ES-I3 (cell line): ENCODE data around the gene USP13.
"Not testable (repeated sequence)": the region's sequence is repeated elsewhere in the genome, so short reads cannot be mapped to it uniquely, and the experiment has no call there.

Experiments
- H3K36me3 ChIP-seq: 2 replicates; pipeline ENCODE4 v1.6.1; 2013; ENCODE audit warnings: mild to moderate bottlenecking, low read length, control low read depth, moderate library complexity; ENCODE audit not compliant: insufficient read depth
- H3K4me1 ChIP-seq: 2 replicates; pipeline ENCODE4 v1.6.1; 2013; ENCODE audit warnings: mild to moderate bottlenecking, control low read depth, low read length; ENCODE audit not compliant: insufficient read depth
- H3K9ac ChIP-seq: 2 replicates; pipeline ENCODE4 v1.6.1; 2013; ENCODE audit warnings: low read depth, mild to moderate bottlenecking, low read length, moderate library complexity
- H3K9me3 ChIP-seq: 2 replicates; pipeline ENCODE4 v1.6.1; 2013; ENCODE audit warnings: mild to moderate bottlenecking, low read length, moderate library complexity; ENCODE audit not compliant: control insufficient read depth, insufficient read depth

Gene USP13

DNA sequence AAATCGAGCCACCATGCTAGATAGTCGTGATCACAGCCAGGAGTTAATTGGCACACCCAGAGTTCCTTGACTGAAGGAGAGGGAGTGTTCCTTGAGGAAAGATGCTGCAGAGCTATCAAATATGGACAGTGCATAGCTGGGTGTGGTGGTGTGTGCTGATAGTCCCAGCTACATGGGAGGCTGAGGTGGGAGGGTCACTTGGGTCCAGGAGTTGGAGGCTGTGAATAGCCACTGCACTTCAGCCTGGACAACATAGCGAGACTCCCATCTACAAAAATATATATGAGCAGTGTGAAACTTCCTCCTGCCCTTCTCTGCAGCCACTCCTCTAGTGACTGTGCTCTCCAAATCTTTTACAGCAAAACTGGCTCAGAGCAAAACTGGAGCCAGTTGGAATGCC, 10.0 kb upstream of the USP13 start:
- Histone ChIP-seq H3K4me1 (no peaks in the 10 kb centered on the region), H3K36me3 (no peaks in the 10 kb centered on the region), H3K9ac (no peak overlapping the region), H3K9me3 (no peaks in the 10 kb centered on the region)

DNA sequence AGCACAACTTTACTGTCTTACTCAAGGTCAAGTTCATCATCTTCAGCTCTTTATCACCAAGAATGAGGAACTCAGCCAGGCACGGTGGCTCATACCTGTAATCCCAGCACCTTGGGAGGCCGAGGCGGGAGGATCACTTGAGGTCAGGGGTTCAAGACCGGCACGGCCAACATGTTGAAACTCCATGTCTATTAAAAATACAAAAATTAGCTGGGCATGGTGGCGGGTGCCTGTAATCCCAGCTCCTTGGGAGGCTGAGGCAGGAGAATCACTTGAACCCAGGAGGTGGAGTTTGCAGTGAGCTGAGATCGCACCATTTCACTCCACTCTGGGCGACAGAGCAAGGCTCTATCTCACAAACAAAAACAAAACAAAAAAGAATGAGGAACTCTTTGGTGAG, 9.0 kb upstream of the USP13 start:
- not testable (repeated sequence) for H3K9ac ChIP-seq, H3K4me1 ChIP-seq, H3K36me3 ChIP-seq, H3K9me3 ChIP-seq

DNA sequence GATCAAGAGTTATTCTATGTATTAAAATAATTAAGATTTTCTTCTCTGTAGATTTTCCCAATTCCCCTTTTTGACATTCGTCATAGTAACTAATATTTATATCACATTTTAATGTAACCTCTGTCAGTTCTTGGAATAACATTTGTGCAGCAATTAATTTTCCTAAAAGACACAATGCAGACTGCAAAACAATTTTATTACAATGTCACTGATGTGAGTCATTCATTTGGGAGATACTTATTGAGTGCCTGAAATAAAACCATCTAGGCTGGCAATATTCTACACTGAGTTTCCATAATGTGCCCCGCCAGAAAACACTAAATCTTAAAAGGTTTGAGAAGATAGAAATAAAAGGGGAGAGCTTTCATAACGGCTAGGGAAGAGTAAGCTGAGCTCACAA, 6.7 kb upstream of the USP13 start:
- H3K4me1 ChIP-seq: no peaks in the 10 kb centered on the region
- H3K36me3 ChIP-seq: no peaks in the 10 kb centered on the region
- no peaks in the 10 kb centered on the region for H3K9me3 ChIP-seq
- H3K9ac ChIP-seq: no peak overlapping the region

DNA sequence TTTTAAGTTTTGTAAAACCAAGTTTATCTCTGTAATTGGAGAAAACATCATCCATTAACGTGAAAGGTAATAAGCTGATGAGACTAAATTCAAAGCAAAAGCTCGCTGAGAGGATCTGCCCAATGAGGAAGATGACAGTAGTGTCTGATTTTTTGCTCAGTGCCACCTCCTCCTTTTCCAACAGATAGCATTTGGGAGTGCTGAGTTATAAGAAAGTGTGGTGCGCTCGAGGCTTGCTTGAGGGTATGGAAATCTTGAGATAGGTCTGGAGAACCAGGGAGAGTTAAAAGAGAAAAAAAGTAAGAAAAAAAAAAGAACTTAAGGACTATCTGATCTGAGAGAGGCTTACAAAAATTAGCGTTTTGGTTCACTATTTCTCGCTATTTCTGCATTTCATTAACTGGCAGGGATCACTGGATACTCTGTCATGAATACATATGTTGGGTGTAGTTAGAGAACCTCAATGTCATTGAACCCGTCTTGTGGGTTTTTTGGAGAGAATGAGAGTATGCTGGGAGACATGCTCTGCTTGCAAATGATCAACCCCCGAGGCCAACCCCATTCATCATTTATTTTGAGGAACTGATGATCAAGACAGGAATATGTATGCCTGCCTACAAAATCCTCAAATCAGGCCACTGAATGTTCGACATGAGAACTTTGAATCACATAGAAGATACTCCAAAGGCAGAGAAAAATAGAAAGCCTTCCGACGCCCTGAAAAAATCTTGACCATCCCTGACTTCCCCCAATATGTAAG, 973 bp upstream of the USP13 start:
- Histone ChIP-seq H3K9ac (peak overlapping the region; percentile 91), H3K36me3 (no peaks in the 10 kb centered on the region), H3K9me3 (no peaks in the 10 kb centered on the region), H3K4me1 (0 out of 2 replicates have a peak, but pooled peaks cover 6% of the 10 kb centered on the region)

DNA sequence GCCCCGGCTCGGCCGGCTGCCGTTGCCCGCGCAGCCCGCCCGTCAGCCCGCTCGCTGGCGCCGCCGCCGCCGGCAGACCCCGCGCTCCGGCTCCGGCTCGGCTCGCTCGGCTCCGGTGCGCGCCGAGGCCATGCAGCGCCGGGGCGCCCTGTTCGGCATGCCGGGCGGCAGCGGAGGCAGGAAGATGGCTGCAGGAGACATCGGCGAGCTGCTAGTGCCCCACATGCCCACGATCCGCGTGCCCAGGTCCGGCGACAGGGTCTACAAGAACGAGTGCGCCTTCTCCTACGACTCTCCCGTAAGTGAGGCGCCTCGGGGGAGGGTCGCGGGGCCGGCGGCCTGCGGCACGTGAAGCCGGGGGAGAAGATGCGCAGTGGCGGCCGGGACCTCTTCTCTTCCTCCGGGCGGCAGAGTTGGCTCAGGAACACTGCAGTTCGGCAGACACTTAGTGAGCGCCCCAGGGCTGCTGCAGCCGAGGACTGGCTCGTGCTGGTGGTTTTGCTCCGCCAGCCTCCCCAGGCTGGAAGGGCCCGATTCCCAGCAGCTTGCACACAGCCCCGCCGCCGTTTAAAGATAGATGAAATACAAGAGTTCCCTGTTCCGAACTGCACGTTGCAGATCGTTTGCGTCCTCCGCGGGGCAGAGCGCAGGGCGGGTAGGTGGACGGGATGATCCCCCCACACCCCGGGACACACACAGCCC, 407 bp downstream of the USP13 start:
- H3K4me1 ChIP-seq: 0 out of 2 replicates have a peak, but pooled peaks cover 6% of the 10 kb centered on the region
- peak overlapping the region; percentile 95 for H3K9ac ChIP-seq
- no peaks in the 10 kb centered on the region for H3K9me3 ChIP-seq
- H3K36me3 ChIP-seq: no peaks in the 10 kb centered on the region

DNA sequence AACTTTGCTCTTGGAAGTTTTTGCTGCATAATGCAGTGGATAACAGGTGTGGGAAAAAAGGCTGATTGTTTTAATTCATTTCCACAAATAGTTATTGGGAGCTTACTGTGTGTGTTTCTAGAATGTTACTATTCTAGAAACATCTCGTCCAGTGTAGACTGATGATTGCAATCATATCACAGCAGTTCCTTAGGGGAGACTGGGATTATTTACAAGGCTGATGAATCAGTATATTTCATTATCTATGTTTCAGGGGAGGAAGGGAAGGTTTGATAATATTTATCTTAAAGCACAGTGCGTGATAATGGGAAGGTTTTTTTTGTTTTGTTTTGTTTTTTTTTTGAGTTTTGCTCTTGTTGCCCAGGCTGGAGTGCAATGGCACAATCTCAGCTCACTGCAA, 2.4 kb downstream of the USP13 start:
- Histone ChIP-seq H3K9me3 (no peaks in the 10 kb centered on the region), H3K9ac (no peak overlapping the region), H3K4me1 (0 out of 2 replicates have a peak, but pooled peaks cover 6% of the 10 kb centered on the region), H3K36me3 (no peaks in the 10 kb centered on the region)

DNA sequence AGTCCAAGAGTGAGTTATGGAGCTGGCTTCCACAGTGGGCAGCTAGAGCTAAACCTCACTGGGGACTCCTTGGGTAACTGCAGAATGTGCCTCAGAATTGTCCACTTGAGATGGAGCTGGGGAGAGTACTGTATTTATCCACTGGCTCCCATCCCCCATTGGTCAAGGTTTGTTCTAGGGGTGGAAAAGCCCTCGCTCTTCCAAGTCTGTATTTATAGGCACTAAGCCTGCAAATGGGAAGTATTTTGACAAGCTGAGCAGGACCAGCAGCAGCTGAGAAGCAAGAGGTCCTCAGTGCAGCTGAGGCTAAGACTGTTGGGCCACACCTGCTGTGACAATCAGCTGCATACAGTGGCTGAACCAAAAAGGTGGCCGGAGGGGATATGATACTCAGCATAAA, 5.8 kb downstream of the USP13 start:
- no peaks in the 10 kb centered on the region for H3K36me3 ChIP-seq
- no peak overlapping the region for H3K9ac ChIP-seq
- H3K9me3 ChIP-seq: no peaks in the 10 kb centered on the region
- H3K4me1 ChIP-seq: peaks cover 15% of the 10 kb centered on the region

DNA sequence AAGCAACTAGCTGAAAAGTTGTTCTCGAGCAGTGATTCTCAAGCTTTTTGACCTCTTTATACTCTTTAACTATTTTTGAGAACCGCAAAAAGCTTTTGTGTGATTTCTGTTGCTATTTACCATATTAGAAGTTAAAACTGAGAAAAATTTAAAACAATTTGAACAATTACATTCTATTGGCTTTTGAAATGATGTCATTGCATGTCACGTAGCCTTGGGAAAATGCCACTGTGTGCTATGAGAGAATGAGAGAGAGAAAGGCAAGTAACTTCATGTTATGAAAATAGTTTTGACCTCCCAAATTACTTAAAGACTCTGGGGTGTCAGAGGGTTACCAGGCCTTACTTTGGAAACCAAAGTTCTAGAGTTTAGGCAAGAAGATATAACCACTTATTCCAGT, 8.0 kb downstream of the USP13 start:
- H3K4me1 ChIP-seq: peaks cover 12% of the 10 kb centered on the region
- H3K9ac ChIP-seq: no peak overlapping the region
- no peaks in the 10 kb centered on the region for H3K9me3 ChIP-seq
- H3K36me3 ChIP-seq: no peaks in the 10 kb centered on the region

DNA sequence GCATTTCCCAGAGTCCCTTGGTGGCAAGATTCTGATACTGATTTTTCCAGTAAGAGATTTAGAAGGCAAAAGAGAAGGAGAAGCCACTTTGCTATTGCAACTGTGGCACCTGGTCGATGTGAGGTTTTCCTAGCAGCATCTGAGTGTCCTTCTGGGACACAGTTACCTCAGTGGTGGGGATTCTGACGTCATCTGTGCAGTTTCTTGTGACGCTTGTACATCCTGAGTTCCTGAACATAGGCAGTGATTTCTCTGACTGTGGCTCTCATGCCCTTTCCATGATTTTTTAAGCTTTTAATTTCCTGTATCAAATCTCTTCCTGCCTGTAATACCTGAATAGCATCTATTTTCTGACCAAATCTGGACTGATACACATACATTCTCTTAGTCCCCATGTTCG, 8.9 kb downstream of the USP13 start:
- Histone ChIP-seq H3K36me3 (no peaks in the 10 kb centered on the region), H3K9ac (no peak overlapping the region), H3K4me1 (peaks cover 21% of the 10 kb centered on the region), H3K9me3 (no peaks in the 10 kb centered on the region)

DNA sequence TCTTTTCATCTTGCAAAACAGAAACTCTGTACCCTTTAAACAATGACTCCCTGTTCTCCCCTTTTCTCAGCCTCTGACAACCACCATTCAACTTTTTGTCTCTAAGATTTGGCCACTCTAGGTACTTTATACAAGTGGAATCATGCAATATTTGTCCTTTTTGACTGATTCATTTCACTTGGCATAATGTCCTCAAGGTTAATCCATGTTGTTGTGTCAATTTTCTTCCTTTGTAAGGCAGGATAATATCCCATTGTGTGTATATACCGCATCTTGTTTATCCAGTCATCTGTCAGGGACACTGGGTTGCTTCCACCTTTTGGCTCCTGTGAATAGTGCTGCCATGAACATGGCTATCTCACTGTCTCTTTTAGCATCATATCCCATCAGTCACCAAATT, 10.3 kb downstream of the USP13 start:
- H3K9ac ChIP-seq: no peak overlapping the region
- no peaks in the 10 kb centered on the region for H3K9me3 ChIP-seq
- H3K4me1 ChIP-seq: peaks cover 22% of the 10 kb centered on the region
- no peaks in the 10 kb centered on the region for H3K36me3 ChIP-seq

DNA sequence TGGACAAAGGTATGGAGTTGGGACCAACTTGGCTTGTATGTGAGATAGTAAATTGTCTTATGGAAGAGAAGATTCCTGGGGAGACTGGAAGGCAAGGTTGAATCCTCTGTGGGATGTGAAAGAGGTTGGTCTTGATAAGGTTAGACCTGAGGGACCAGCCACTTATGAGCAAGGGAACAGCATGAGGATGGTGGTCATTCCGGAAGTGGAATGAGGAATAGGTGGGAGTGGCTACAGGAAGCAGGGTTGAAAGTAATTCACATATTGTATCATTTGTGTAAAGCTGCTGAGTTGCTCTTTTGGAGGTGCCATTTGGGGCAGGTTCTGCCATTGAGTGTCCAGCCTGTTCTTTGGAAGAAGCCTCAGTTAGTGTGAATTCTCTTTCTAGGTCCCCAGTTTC, 13.2 kb downstream of the USP13 start:
- peaks cover 22% of the 10 kb centered on the region for H3K4me1 ChIP-seq
- H3K9ac ChIP-seq: no peak overlapping the region
- H3K9me3 ChIP-seq: no peaks in the 10 kb centered on the region
- no peaks in the 10 kb centered on the region for H3K36me3 ChIP-seq

DNA sequence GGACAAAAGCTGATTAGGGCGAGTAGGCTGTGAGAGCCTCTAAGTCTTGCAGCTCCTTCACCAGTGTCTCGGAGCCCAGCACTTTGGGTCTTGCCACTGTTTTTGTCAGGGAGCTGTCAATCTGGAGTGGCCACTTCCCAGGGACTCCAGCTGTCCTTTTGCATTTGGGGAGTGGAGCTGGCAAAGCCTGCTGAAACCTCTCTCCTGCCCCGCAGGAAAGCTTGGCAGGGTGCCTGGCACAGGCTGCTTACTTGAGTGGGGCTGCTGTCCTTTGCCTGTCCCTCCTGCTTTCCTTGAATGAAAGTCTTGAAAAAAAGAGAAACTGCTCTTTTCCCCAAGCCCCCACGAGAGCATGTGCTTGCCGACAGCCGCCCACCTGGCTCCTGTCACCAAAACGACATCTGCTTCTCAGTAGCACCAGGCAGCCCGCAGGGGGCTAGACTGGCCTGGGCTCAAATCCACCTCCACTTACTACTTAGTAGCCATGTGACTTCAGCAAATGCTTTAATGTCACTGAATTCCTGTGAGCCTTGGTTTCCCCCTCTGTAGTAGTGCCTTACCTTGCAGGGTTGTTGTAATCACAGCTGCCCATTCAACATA, 13.7 kb downstream of the USP13 start:
- Histone ChIP-seq H3K36me3 (no peaks in the 10 kb centered on the region), H3K9me3 (no peaks in the 10 kb centered on the region), H3K9ac (no peak overlapping the region), H3K4me1 (peaks cover 20% of the 10 kb centered on the region)

DNA sequence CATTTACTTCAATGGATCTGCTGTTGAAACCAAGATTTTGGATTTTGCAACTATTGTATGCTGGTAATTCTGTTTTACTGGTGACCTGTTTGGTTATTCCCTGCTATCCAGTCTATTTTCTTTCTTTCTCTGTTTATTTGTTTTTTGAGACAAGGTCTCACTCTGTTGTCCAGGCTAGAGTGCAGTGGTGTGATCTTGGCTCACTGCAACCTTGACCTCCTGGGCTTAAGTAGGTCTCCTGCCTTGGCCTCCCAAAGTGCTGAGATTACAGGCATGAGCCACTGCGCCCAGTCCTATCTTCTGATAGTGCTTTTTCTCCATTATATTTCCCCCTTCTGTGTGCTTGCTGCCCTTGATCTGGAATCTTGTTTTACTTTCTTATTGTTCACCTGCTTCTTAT, 15.6 kb downstream of the USP13 start:
- Histone ChIP-seq H3K4me1 (peaks cover 12% of the 10 kb centered on the region), H3K36me3 (no peaks in the 10 kb centered on the region), H3K9me3 (no peaks in the 10 kb centered on the region), H3K9ac (no peak overlapping the region)

DNA sequence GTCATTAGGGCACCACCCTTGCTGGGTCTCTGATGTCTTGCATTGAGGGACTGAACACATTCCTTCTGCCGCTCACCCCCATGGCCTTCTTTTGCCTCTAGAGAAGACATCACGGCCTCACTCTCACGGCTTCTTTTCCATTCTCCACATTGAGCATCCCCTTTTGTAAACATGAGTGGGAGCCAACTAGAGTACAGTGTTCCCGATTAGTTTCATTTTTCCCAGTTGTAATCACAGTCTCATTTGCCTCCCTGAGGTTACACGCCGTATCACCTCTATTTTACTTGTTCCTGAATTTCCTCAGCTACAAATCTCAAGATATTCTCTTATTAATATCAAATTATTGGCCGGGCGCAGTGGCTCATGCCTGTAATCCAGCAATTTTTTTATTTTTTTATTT, 17.5 kb downstream of the USP13 start:
- H3K36me3 ChIP-seq: no peaks in the 10 kb centered on the region
- no peak overlapping the region for H3K9ac ChIP-seq
- H3K9me3 ChIP-seq: no peaks in the 10 kb centered on the region
- peaks cover 12% of the 10 kb centered on the region for H3K4me1 ChIP-seq

DNA sequence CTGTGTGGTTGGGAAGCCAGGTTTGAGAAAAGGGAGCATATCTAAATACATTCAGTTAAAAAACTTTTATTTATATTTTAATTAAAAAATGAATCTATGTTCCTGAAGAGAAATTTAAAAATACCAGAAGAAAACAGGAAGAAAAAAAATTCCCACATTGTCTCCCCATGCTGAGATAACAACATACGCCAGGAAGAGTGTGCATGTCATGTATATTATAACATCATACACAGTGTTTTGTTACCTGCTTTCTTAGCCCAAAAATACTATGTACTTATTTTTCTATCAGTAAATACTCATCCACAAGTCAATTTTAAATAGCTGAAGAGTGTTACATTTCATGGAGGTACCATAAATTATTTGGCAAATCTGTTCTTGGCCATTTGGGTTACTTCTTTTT, 18.5 kb downstream of the USP13 start:
- H3K36me3 ChIP-seq: no peaks in the 10 kb centered on the region
- H3K4me1 ChIP-seq: peaks cover 5% of the 10 kb centered on the region
- no peak overlapping the region for H3K9ac ChIP-seq
- H3K9me3 ChIP-seq: no peaks in the 10 kb centered on the region
